ENCODE measurements around the gene TBX21.
"Not testable (repeated sequence)": the region's sequence is repeated elsewhere in the genome, so short reads cannot be mapped to it uniquely, and the experiment has no call there.

Gene TBX21

GRCh38 chr17:47733674-47734410 is 806 bp downstream of the TBX21 start:
- DNase-seq (ENCODE audit: low spot score) = no peak
- no peak for TF ChIP-seq CTCF (IDR thresholded peaks at IDR 0.05; ENCODE audit: borderline replicate concordance, control extremely low read depth, extremely low read depth, insufficient read depth, missing control alignments)
- in situ Hi-C loops (cut with MboI; ENCODE audit: low sequenced_read_pairs, unreplicated experiment) = no loop called here

GRCh38 chr17:47735139-47735464 is 2.1 kb downstream of the TBX21 start:
- DNase-seq (ENCODE audit: low spot score) = no peak
- no peak for TF ChIP-seq CTCF (IDR thresholded peaks at IDR 0.05; ENCODE audit: borderline replicate concordance, control extremely low read depth, extremely low read depth, insufficient read depth, missing control alignments)
- in situ Hi-C loops (cut with MboI; ENCODE audit: low sequenced_read_pairs, unreplicated experiment) = no loop called here

GRCh38 chr17:47735536-47736011 is 2.5 kb downstream of the TBX21 start:
- in situ Hi-C loops (cut with MboI; ENCODE audit: low sequenced_read_pairs, unreplicated experiment) = no loop called here
- DNase-seq (ENCODE audit: low spot score) = peak; percentile 83
- TF ChIP-seq CTCF (IDR thresholded peaks at IDR 0.05; ENCODE audit: borderline replicate concordance, control extremely low read depth, extremely low read depth, insufficient read depth, missing control alignments) = no peak

- DNase-seq (ENCODE audit: low spot score) = no peak
- TF ChIP-seq CTCF (IDR thresholded peaks at IDR 0.05; ENCODE audit: borderline replicate concordance, control extremely low read depth, extremely low read depth, insufficient read depth, missing control alignments) = no peak
- in situ Hi-C loops (cut with MboI; ENCODE audit: low sequenced_read_pairs, unreplicated experiment) = no loop called here
Observed at GRCh38 chr17:47736501-47737495, 3.8 kb downstream of the TBX21 start.

- DNase-seq (ENCODE audit: low spot score) = no peak
- in situ Hi-C loops (cut with MboI; ENCODE audit: low sequenced_read_pairs, unreplicated experiment) = no loop called here
- TF ChIP-seq CTCF (IDR thresholded peaks at IDR 0.05; ENCODE audit: borderline replicate concordance, control extremely low read depth, extremely low read depth, insufficient read depth, missing control alignments) = no peak
Observed at GRCh38 chr17:47738178-47738577, 5.1 kb downstream of the TBX21 start.

GRCh38 chr17:47739150-47739549 is 6.1 kb downstream of the TBX21 start:
- TF ChIP-seq CTCF (IDR thresholded peaks at IDR 0.05; ENCODE audit: borderline replicate concordance, control extremely low read depth, extremely low read depth, insufficient read depth, missing control alignments) = no peak
- in situ Hi-C loops (cut with MboI; ENCODE audit: low sequenced_read_pairs, unreplicated experiment) = no loop called here
- no peak for DNase-seq (ENCODE audit: low spot score)

GRCh38 chr17:47739945-47740344 is 6.9 kb downstream of the TBX21 start:
- DNase-seq (ENCODE audit: low spot score); in situ Hi-C loops (cut with MboI; ENCODE audit: low sequenced_read_pairs, unreplicated experiment): not testable (repeated sequence)

All from GM13976 (cell line).